ENCODE results near the gene ZFAND2B. TPM values are rescaled to one million over a fixed set of nuclear protein-coding genes. Genes with fewer than 3 reads are reported as not detected.

ZFAND2B gene
- total and polyA plus RNA-seq, 2 donors (not counting 1 experiment from before 2014, with no cell fraction given): 55.2 to 115 TPM

DNA sequence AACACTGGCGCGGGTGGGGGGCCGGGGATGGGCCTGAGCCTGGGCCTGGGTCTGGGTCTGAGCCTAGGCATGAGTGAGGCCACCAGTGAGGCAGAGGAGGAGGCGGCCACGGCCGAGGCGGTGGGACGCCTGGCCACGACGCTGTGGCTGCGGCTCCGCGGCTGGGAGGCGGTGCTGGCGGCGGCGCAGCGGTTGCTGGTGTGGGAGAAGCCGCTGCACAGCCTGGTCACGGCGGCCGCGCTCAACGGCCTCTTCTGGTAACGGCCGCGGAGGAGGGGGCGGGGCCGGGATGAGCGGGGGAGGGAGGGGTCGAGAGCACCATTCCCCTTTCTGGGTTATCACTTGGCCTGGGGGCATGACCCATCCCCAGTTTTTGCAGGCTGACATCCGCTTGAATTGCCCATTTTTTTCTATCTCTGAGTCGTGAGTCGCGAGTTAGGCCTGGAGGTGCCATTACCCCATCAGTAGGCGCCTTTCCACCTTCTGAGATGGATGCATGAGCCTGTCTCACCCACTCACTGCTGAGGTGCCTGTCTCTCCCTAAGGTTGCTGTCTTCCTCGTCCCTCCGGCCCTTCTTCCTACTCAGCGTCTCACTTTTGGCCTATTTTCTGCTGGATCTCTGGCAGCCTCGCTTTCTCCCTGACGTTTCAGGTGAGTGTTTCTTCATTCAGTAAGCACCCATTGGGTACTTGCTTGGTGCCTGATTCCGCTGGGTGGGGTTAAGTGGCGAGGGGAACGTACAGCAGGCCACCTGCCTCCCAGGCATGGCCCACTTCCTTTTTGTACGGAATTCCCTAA lies 28.0 kb upstream of the ZFAND2B start:
- Histone ChIP-seq H4K20me1 (ENCODE audit: control insufficient read depth, insufficient read depth, low read length, poor library complexity, severe bottlenecking) (peaks cover 52% of the 10 kb centered on the region), H3K4me2 (replicated peaks; ENCODE audit: low read depth, low read length, poor library complexity, severe bottlenecking) (peak overlapping the region; percentile 83), H3K27me3 (replicated peaks in 1 of 4; ENCODE audit: control extremely low read depth in 1 of 4, control insufficient read depth in 3 of 4, insufficient read depth in 4 of 4, low read length in 3 of 4) (no peaks in the 10 kb centered on the region), H3K79me2 (ENCODE audit: control insufficient read depth, insufficient read depth, low read length) (peaks cover 56% of the 10 kb centered on the region), H2AFZ (ENCODE audit: insufficient read depth, low read depth, low read length, poor library complexity, severe bottlenecking) (peak overlapping the region; percentile 83), H3K4me3 (ENCODE audit: control extremely low read depth in 1 of 5, extremely low read depth in 1 of 5, insufficient read depth in 1 of 5, low read depth in 2 of 5, low read length in 4 of 5) (peak overlapping the region; percentile 69 to 97 (median 87)), H3K9me3 (ENCODE audit: control extremely low read depth in 1 of 3, control insufficient read depth in 2 of 3, insufficient read depth in 1 of 3, low read length in 2 of 3) (no peaks in the 10 kb centered on the region), H3K27ac (ENCODE audit: low read length in 2 of 2) (peak overlapping the region in 1 of 2 donors; percentile 94), H3K36me3 (replicated peaks in 1 of 2; ENCODE audit: control extremely low read depth in 1 of 2, control insufficient read depth in 1 of 2, extremely low read depth in 1 of 2, insufficient read depth in 2 of 2, low read length in 1 of 2) (peaks cover 4 to 58% of the 10 kb centered on the region in 2 experiments), H3K4me1 (ENCODE audit: control insufficient read depth in 2 of 2, insufficient read depth in 2 of 2, low read length in 2 of 2) (peaks cover 17 to 48% of the 10 kb centered on the region in 2 donors), H3K9ac (ENCODE audit: low read length) (peak overlapping the region; percentile 97)
- ChIA-PET CTCF (interaction anchor here (1.2 to 3.1 kb wide), 4 partner anchors 8 to 116 kb away, joined by 3 to 18 read pairs (median 8); partner anchors contain the start of genes NHEJ1 and SLC23A3), POLR2A (interaction anchor here (0.5 to 4.0 kb wide), 4 partner anchors 12 to 101 kb away, joined by 3 to 46 read pairs (median 22); partner anchors contain the start of genes DNAJB2 and ZFAND2B)
- intact Hi-C loops (cut with micrococcal nuclease): loop anchor here (1.0 to 5.0 kb wide), 3 partner anchors 28 to 961 kb away; partner anchors contain the start of genes ARPC2, GMPPA and ZFAND2B
- peak; percentile 4 for ATAC-seq (ENCODE audit: low read depth)
- Mint-ChIP-seq H3K27me3 (no peaks in the 10 kb centered on the region), H3K9me3 (ENCODE audit: insufficient read depth) (no peaks in the 10 kb centered on the region), H3K27ac (peak overlapping the region; percentile 88), H3K4me1 (peaks cover 44% of the 10 kb centered on the region), H3K4me3 (peak overlapping the region; percentile 88)
- no peak for DNase-seq
- TF ChIP-seq, protein P1, sequence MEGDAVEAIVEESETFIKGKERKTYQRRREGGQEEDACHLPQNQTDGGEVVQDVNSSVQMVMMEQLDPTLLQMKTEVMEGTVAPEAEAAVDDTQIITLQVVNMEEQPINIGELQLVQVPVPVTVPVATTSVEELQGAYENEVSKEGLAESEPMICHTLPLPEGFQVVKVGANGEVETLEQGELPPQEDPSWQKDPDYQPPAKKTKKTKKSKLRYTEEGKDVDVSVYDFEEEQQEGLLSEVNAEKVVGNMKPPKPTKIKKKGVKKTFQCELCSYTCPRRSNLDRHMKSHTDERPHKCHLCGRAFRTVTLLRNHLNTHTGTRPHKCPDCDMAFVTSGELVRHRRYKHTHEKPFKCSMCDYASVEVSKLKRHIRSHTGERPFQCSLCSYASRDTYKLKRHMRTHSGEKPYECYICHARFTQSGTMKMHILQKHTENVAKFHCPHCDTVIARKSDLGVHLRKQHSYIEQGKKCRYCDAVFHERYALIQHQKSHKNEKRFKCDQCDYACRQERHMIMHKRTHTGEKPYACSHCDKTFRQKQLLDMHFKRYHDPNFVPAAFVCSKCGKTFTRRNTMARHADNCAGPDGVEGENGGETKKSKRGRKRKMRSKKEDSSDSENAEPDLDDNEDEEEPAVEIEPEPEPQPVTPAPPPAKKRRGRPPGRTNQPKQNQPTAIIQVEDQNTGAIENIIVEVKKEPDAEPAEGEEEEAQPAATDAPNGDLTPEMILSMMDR (IDR thresholded peaks at IDR 0.05): peak; percentile 15
- no peak for TF ChIP-seq EZH2 (IDR thresholded peaks at IDR 0.05; ENCODE audit: borderline replicate concordance, insufficient read depth, low read depth, low read length, poor library complexity, severe bottlenecking)
- 1% methylated on average over 40 of the region's 45 CpGs for WGBS (ENCODE audit: insufficient coverage)

Measured in B cell (primary cell).